SH-SY5Y (cell line): Measurements from ENCODE around the gene RNF8.

Experiments
- GATA2 ChIP-seq: IDR thresholded peaks from 2 replicates; pipeline ENCODE4 v1.6.1; 2011; ENCODE audit warnings: mild to moderate bottlenecking, low read depth, low read length
- GATA3 ChIP-seq: IDR thresholded peaks from 2 replicates; pipeline ENCODE4 v1.6.1; 2011; ENCODE audit warnings: low read depth, mild to moderate bottlenecking, low read length, moderate library complexity

Gene RNF8

GRCh38 chr6:37432916-37433656, 79.3 kb downstream of the RNF8 start, which contains the start of gene CMTR1:
Gene CMTR1, plus strand, starts transcription at chr6:37433221. Its CDS starts 2,409 bp downstream, at chr6:37435630.
- no peak for TF ChIP-seq GATA2
- TF ChIP-seq GATA3: no peak

- TF ChIP-seq GATA2: no peak
- no peak for TF ChIP-seq GATA3
Observed at GRCh38 chr6:37433657-37434271, 80.0 kb downstream of the RNF8 start.

- TF ChIP-seq GATA2 (no peak), GATA3 (no peak)
Observed at GRCh38 chr6:37435373-37435772, 81.6 kb downstream of the RNF8 start.

GRCh38 chr6:37435816-37436215, 82.0 kb downstream of the RNF8 start:
- TF ChIP-seq GATA2: no peak
- no peak for TF ChIP-seq GATA3

- TF ChIP-seq GATA2 (no peak), GATA3 (no peak)
Observed at GRCh38 chr6:37438930-37439329, 85.1 kb downstream of the RNF8 start.

GRCh38 chr6:37441651-37442050, 87.9 kb downstream of the RNF8 start:
- TF ChIP-seq GATA3 (no peak), GATA2 (no peak)

- TF ChIP-seq GATA2: no peak
- no peak for TF ChIP-seq GATA3
Observed at GRCh38 chr6:37442416-37443215, 88.8 kb downstream of the RNF8 start.
